ENCODE data around the gene UBL5. TPM values are rescaled to one million over a fixed set of nuclear protein-coding genes. Genes with fewer than 3 reads are reported as not detected.
A peak's percentile ranks its signal among the peaks of the same experiment; 100 is the strongest.

The UBL5 gene
- total and polyA plus RNA-seq, 10 of the 15 experiments (the other 5 are each of a cell fraction or from before 2014, with no cell fraction given): 297 to 897 (median 711) TPM

DNA sequence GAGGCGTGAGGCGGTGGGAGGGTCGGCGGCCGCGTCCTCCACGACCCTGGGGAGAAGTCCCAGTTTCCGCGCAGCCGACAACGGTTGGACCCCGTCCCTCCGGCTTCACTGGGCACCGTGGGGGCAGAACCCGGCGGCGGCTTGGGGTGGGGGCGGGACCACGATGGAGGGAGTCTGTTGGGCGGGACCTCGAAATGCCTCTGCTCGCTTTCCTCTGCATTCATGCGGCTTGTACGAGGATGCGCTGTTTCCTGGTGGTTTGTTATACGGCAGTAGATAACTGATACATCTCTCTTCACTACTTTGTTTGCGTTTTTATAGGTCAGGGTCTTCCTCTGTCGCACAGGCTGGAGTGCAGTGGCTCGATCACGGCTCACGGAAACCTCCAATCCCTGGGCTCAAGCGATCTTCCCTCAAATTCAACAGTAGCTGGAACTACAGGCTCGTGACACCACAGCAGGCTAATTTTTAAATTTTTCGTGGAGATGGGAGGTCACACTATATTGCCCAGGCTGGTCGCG, 34.6 kb upstream of the UBL5 start:
- ChIA-PET SMC1A (ENCODE audit: uncharacterized antibody, unreplicated experiment) (interaction anchor here (0.6 to 1.6 kb wide), 4 partner anchors 46 to 170 kb away, joined by 3 to 8 read pairs (median 4); no protein-coding TSS in a partner anchor), CTCF (interaction anchor here (0.9 to 1.7 kb wide), 5 partner anchors 148 to 481 kb away, joined by 3 to 6 read pairs (median 3); no protein-coding TSS in a partner anchor), POLR2A (no interaction called here), RAD21 (ENCODE audit: unreplicated experiment) (no interaction called here)
- no TSS peak for BruUV-seq (replicated peaks)
- Histone ChIP-seq H3K4me3 (peak overlapping the region; percentile 67), H3K9ac (ENCODE audit: control insufficient read depth, insufficient read depth, low read length) (peak overlapping the region; percentile 35; the same call in 1 of the 2 replicates), H3K4me2 (ENCODE audit: control insufficient read depth, insufficient read depth) (peak overlapping the region; percentile 79), H3K79me2 (ENCODE audit: control insufficient read depth, insufficient read depth, low read length) (no peaks in the 10 kb centered on the region), H3K27ac (ENCODE audit: control insufficient read depth, insufficient read depth) (no peak overlapping the region), H2AFZ (ENCODE audit: control insufficient read depth, low read depth, low read length) (peak overlapping the region; percentile 84), H3K27me3 (replicated peaks in 1 of 2; ENCODE audit: control insufficient read depth in 2 of 2, insufficient read depth in 2 of 2, low read length in 1 of 2) (no peaks in the 10 kb centered on the region), H3K36me3 (ENCODE audit: control insufficient read depth in 2 of 2, insufficient read depth in 2 of 2, low read length in 1 of 2) (no peaks in the 10 kb centered on the region), H3K4me1 (ENCODE audit: control insufficient read depth, insufficient read depth, low read length) (no peaks in the 10 kb centered on the region), H3K9me3 (replicated peaks; ENCODE audit: control insufficient read depth, insufficient read depth, low read length) (no peaks in the 10 kb centered on the region; the same call in 2 of the 3 replicates), H4K20me1 (ENCODE audit: control insufficient read depth, insufficient read depth) (no peaks in the 10 kb centered on the region)
- no peak for ATAC-seq
- in situ Hi-C loops (cut with MboI) (loop anchor here (5.0 to 10.0 kb wide), 2 partner anchors 171 to 468 kb away; partner anchors contain the start of genes ZNF559 and ZNF561), intact Hi-C loops (cut with micrococcal nuclease; ENCODE audit: unreplicated experiment) (loop anchor here (5.0 to 10.0 kb wide), 2 partner anchors 481 to 1138 kb away; no protein-coding TSS in a partner anchor)
- FAIRE-seq: no peak
- no peak for DNase-seq (ENCODE audit: low read depth, low spot score)
- 33% methylated on average over 30 of the region's 36 CpGs for WGBS (ENCODE audit: insufficient coverage, insufficient replicate concordance, low lambda C conversion rate, missing lambda C conversion rate)
- no peak for TF ChIP-seq SREBF1 (IDR thresholded peaks at IDR 0.05; ENCODE audit: low read length)
- 0 out of 2 replicates have a peak, but pooled peaks have one; percentile 3 for TF ChIP-seq RUNX3 (IDR thresholded peaks at IDR 0.05; ENCODE audit: low read length)
- no peak for TF ChIP-seq POU2F2 (IDR thresholded peaks at IDR 0.05; ENCODE audit: borderline replicate concordance, low read depth, low read length)
- no peak for TF ChIP-seq ETV6 (conservative IDR thresholded peaks at IDR 0.05 in 1 of 2, IDR thresholded peaks at IDR 0.05 in 1 of 2; ENCODE audit: borderline replicate concordance in 1 of 2, low read depth in 1 of 2)

Measured in GM12878 (cell line).